SK-N-SH (cell line): Measurements from ENCODE around the gene TNFAIP3. TPM values are rescaled to one million over a fixed set of nuclear protein-coding genes. Genes with fewer than 3 reads are reported as not detected.

Source experiments
- CTCF ChIA-PET: fragments of 300-600, 350-600 bp; formaldehyde crosslinking; extraction: SDS; loops from one replicate; lab custom pipeline; 2021; lab: Yijun Ruan, JAX
- POLR2A ChIA-PET: fragments of 350-600 bp; sonication (Branson Sonifier 250); formaldehyde crosslinking; extraction: SDS; loops from one replicate; lab custom pipeline; 2020; ENCODE audit warnings: antibody characterized with exemption, inconsistent platforms; lab: Yijun Ruan, JAX
- DNase-seq: peaks from one replicate; pipeline ENCODE4 v3.0.0; 2012
- H2AFZ ChIP-seq: fragments of 200-600 bp; sonication (generic); 2 replicates; pipeline ENCODE4 v1.8.1; 2016; ENCODE audit warnings: antibody characterized with exemption, mild to moderate bottlenecking, low read depth
- H3F3A ChIP-seq: fragments of 200-600 bp; sonication (generic); replicated peaks from 2 replicates; pipeline ENCODE3; 2016; ENCODE audit warnings: antibody characterized with exemption, mild to moderate bottlenecking; ENCODE audit not compliant: insufficient read depth
- H3K27ac ChIP-seq, 2 experiments: fragments of 200-500 bp in 1 of 2; fragments of 200-600 bp in 1 of 2; sonication (Bioruptor generic) in 1 of 2; sonication (generic), shearing (Covaris generic) in 1 of 2; 2 replicates each; pipeline versions ENCODE4 v1.5.1 to v1.6.1; 2014 to 2016; ENCODE audit warnings: low read depth in 2 of 2, inconsistent platforms in 1 of 2, low read length in 1 of 2, mild to moderate bottlenecking in 1 of 2, mixed read lengths in 1 of 2
- H3K27me3 ChIP-seq: fragments of 200-600 bp; sonication (generic), shearing (Covaris generic); 2 replicates; pipeline ENCODE4 v1.6.1; 2016; ENCODE audit warnings: mixed run types; ENCODE audit not compliant: insufficient read depth
- H3K36me3 ChIP-seq, 2 experiments: fragments of 200-500 bp in 1 of 2; fragments of 200-600 bp in 1 of 2; sonication (Bioruptor generic) in 1 of 2; sonication (generic) in 1 of 2; replicated peaks in 1 of 2; 2 replicates each; pipeline versions ENCODE3 to v1.5.1; 2014 to 2016; ENCODE audit warnings: low read length in 1 of 2, mild to moderate bottlenecking in 1 of 2; ENCODE audit not compliant: insufficient read depth in 2 of 2, control insufficient read depth in 1 of 2
- H3K4me1 ChIP-seq, 2 experiments: fragments of 200-500 bp in 1 of 2; fragments of 200-600 bp in 1 of 2; sonication (Bioruptor generic) in 1 of 2; sonication (generic), shearing (Covaris generic) in 1 of 2; 2 replicates each; pipeline versions ENCODE4 v1.5.1 to v1.6.1; 2014 to 2016; ENCODE audit warnings: low read depth in 1 of 2, low read length in 1 of 2, mixed run types in 1 of 2; ENCODE audit not compliant: insufficient read depth in 2 of 2, control insufficient read depth in 1 of 2
- H3K4me2 ChIP-seq: fragments of 200-600 bp; sonication (generic), shearing (Covaris generic); 2 replicates; pipeline ENCODE4 v1.6.1; 2017; ENCODE audit warnings: mixed run types
- H3K4me3 ChIP-seq, 2 experiments: fragments of 200-500 bp in 1 of 2; fragments of 200-600 bp in 1 of 2; sonication (Bioruptor generic) in 1 of 2; sonication (generic), shearing (Covaris generic) in 1 of 2; 2 replicates each; pipeline versions ENCODE4 v1.5.1 to v1.8.1; 2014 to 2016; ENCODE audit warnings: low read depth in 2 of 2, inconsistent platforms in 1 of 2, low read length in 1 of 2, mild to moderate bottlenecking in 1 of 2, mixed read lengths in 1 of 2, moderate library complexity in 1 of 2
- H3K79me2 ChIP-seq: fragments of 200-600 bp; sonication (generic); 2 replicates; pipeline ENCODE4 v1.8.1; 2017; ENCODE audit warnings: mild to moderate bottlenecking; ENCODE audit not compliant: insufficient read depth
- H3K9ac ChIP-seq: fragments of 200-600 bp; sonication (generic); 2 replicates; pipeline ENCODE4 v1.6.1; 2017; ENCODE audit warnings: mixed run types
- H3K9me2 ChIP-seq: fragments of 200-600 bp; sonication (generic); 2 replicates; pipeline ENCODE4 v1.6.1; 2017; ENCODE audit warnings: mixed run types
- H3K9me3 ChIP-seq: fragments of 200-600 bp; sonication (generic); 2 replicates; pipeline ENCODE4 v1.6.1; 2017; ENCODE audit warnings: mixed run types, mild to moderate bottlenecking, moderate library complexity
- H4K20me1 ChIP-seq: fragments of 200-600 bp; sonication (generic); 2 replicates; pipeline ENCODE4 v1.6.1; 2017; ENCODE audit warnings: mild to moderate bottlenecking, mixed run types; ENCODE audit not compliant: insufficient read depth
- FOXM1 ChIP-seq: IDR thresholded peaks from 2 replicates; pipeline ENCODE4 v1.4.0; 2012; ENCODE audit warnings: low read depth, mild to moderate bottlenecking
- GATA2 ChIP-seq: sonication (generic); formaldehyde crosslinking; IDR thresholded peaks from 2 replicates; pipeline ENCODE4 v1.5.0; 2020; ENCODE audit warnings: mild to moderate bottlenecking, missing genetic modification reagents
- MAX ChIP-seq: IDR thresholded peaks from 2 replicates; pipeline ENCODE4 v1.4.0; 2012; ENCODE audit warnings: low read depth
- MXI1 ChIP-seq: IDR thresholded peaks from 2 replicates; pipeline ENCODE4 v1.6.1; 2012; ENCODE audit warnings: mild to moderate bottlenecking, low read depth, low read length, improper control_type of control experiment
- NFIC ChIP-seq: IDR thresholded peaks from 2 replicates; pipeline ENCODE4 v1.4.0; 2012; ENCODE audit warnings: borderline replicate concordance
- RCOR1 ChIP-seq: fragments of 150-350 bp; IDR thresholded peaks from 2 replicates; pipeline ENCODE4 v1.6.1; 2017; ENCODE audit warnings: antibody characterized with exemption, low read length
- RFX5 ChIP-seq: IDR thresholded peaks from 2 replicates; pipeline ENCODE4 v1.6.1; 2012; ENCODE audit warnings: mild to moderate bottlenecking, improper control_type of control experiment, low read length
- SIN3A ChIP-seq: IDR thresholded peaks from 2 replicates; pipeline ENCODE4 v1.6.1; 2012; ENCODE audit warnings: low read depth, mild to moderate bottlenecking, low read length, moderate library complexity, borderline replicate concordance
- TAF1 ChIP-seq: IDR thresholded peaks from 2 replicates; pipeline ENCODE4 v1.6.1; 2012; ENCODE audit warnings: low read depth, mild to moderate bottlenecking, low read length, moderate library complexity, borderline replicate concordance
- TEAD4 ChIP-seq: IDR thresholded peaks from 2 replicates; pipeline ENCODE4 v1.4.0; 2012; ENCODE audit warnings: mild to moderate bottlenecking, borderline replicate concordance; ENCODE audit not compliant: insufficient read depth
- WGBS: methylation state at CpG from one replicate; pipeline ENCODE4 v1.1.6; 2017; ENCODE audit warnings: low lambda C conversion rate; 5-methylcytosine and 5-hydroxymethylcytosine counted together
- polyA plus RNA-seq, 3 experiments: library from polyadenylated mRNA; depleted of rRNA; stranded (reverse); fragments of >200 nt; gene quantifications; 2 replicates each; pipeline ENCODE4 v1.2.3, GENCODE V29; 2012

The TNFAIP3 gene
- polyA plus RNA-seq, 1 of the 3 experiments (the other 2 are of a cell fraction): 1.0 TPM

- Histone ChIP-seq H3K36me3 (no peaks in the 10 kb centered on the region), H3K4me2 (no peak overlapping the region), H3K27me3 (no peaks in the 10 kb centered on the region), H4K20me1 (no peaks in the 10 kb centered on the region), H3K9me3 (no peaks in the 10 kb centered on the region), H3K4me3 (no peak overlapping the region), H3K4me1 (no peaks in the 10 kb centered on the region), H3K9me2 (no peaks in the 10 kb centered on the region), H3K27ac (no peak overlapping the region), H3K9ac (no peak overlapping the region), H3F3A (no peaks in the 10 kb centered on the region), H3K79me2 (no peaks in the 10 kb centered on the region), H2AFZ (no peak overlapping the region)
- ChIA-PET POLR2A (no interaction called here), CTCF (no interaction called here)
- WGBS: 29% methylated on average over 4 of the region's 4 CpGs
- DNase-seq: no peak
- TF ChIP-seq TAF1 (no peak), MAX (no peak), RFX5 (no peak), MXI1 (no peak), TEAD4 (no peak)
Observed at GRCh38 chr6:137850816-137851602, 16.1 kb upstream of the TNFAIP3 start.

GRCh38 chr6:137851669-137852068, 15.4 kb upstream of the TNFAIP3 start:
- no peak overlapping the region for H3K27ac ChIP-seq
- no peak overlapping the region for H3K4me3 ChIP-seq
- no peaks in the 10 kb centered on the region for H4K20me1 ChIP-seq
- H3K4me1 ChIP-seq: no peaks in the 10 kb centered on the region
- H2AFZ ChIP-seq: no peak overlapping the region
- no peak for TF ChIP-seq GATA2 (CRISPR knock-in tag)
- H3K9ac ChIP-seq: no peak overlapping the region
- no peaks in the 10 kb centered on the region for H3K36me3 ChIP-seq
- 31% methylated on average over 3 of the region's 3 CpGs for WGBS
- no peak overlapping the region for H3K4me2 ChIP-seq
- ChIA-PET CTCF (no interaction called here), POLR2A (no interaction called here)
- H3K9me3 ChIP-seq: no peaks in the 10 kb centered on the region
- DNase-seq: no peak
- H3K27me3 ChIP-seq: no peaks in the 10 kb centered on the region
- no peaks in the 10 kb centered on the region for H3K79me2 ChIP-seq
- H3F3A ChIP-seq: no peaks in the 10 kb centered on the region
- no peaks in the 10 kb centered on the region for H3K9me2 ChIP-seq

- Histone ChIP-seq H3K79me2 (no peaks in the 10 kb centered on the region), H3K27ac (no peak overlapping the region), H3K9me3 (no peaks in the 10 kb centered on the region), H3K27me3 (0 out of 2 replicates have a peak, but pooled peaks cover 1% of the 10 kb centered on the region), H3K4me3 (no peak overlapping the region), H3K36me3 (no peaks in the 10 kb centered on the region), H2AFZ (no peak overlapping the region), H3K4me2 (no peak overlapping the region), H4K20me1 (no peaks in the 10 kb centered on the region), H3F3A (no peaks in the 10 kb centered on the region), H3K9me2 (no peaks in the 10 kb centered on the region), H3K9ac (no peak overlapping the region), H3K4me1 (no peaks in the 10 kb centered on the region)
- POLR2A ChIA-PET: no interaction called here
- 10% methylated on average over 3 of the region's 3 CpGs for WGBS
- TF ChIP-seq NFIC: no peak
- no peak for TF ChIP-seq SIN3A
- TF ChIP-seq MXI1: no peak
- no peak for TF ChIP-seq FOXM1
- TF ChIP-seq RFX5: no peak
- no peak for TF ChIP-seq RCOR1
- CTCF ChIA-PET: interaction anchor here (1.7 kb wide), 1 partner anchor 15 kb away, joined by 4 read pairs; the partner anchor contains the start of gene TNFAIP3
- DNase-seq: no peak
Observed at GRCh38 chr6:137852346-137852745, 14.7 kb upstream of the TNFAIP3 start.
